Measurements from ENCODE around the gene MCCC2. TPM values are rescaled to one million over a fixed set of nuclear protein-coding genes. Genes with fewer than 3 reads are reported as not detected.
"Not testable (repeated sequence)": the region's sequence is repeated elsewhere in the genome, so short reads cannot be mapped to it uniquely, and the experiment has no call there.

The MCCC2 gene
- total RNA-seq, 1 experiment from 2014 or later: 47.2 TPM

DNA sequence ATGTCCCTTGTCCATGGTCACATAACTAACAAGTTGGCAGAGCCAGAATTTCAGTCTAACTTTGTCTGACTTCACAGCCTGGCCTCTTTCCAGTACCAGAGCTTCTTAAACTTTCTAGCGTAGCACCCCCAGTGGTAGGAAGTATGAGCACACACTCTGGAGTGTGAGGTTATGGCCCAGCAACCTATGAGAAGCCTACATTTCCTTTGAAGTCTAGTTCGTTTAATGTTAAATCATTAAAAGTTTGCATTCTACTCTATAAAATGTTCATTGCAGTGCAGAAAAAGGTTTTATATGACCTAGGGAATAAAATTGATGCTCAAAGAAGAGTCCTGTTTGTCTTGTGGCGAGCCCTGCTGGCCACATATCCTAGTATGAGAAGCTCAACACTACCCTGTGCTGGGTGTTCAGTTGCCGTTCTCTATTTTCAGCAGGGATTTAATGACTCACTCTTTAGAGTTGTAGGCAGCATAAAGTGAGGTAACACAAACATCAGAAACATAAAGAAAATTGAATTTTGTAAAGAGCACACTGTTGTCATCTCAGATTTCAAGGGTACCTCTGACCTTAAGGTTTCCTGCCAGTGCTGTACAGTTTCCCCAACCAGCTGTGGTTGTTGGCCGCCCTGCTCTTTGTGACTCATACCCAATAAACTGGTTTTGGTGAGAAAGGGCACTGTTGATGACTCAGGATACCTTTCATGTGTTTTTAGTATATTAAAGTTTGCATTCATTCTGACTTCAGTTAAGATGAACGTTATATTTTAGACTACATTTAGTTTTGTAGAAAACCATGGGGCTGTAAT, 14.3 kb downstream of the MCCC2 start (continued):
- TF ChIP-seq YY1 (IDR thresholded peaks at IDR 0.05; ENCODE audit: extremely low read depth, insufficient replicate concordance, low read depth, low read length) (peak; percentile 11), TCF7L2 (IDR thresholded peaks at IDR 0.05; ENCODE audit: borderline replicate concordance, extremely low read depth, insufficient read depth, insufficient read length) (peak; percentile 99)
- TF ChIP-seq, protein P1, sequence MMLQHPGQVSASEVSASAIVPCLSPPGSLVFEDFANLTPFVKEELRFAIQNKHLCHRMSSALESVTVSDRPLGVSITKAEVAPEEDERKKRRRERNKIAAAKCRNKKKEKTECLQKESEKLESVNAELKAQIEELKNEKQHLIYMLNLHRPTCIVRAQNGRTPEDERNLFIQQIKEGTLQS (IDR thresholded peaks at IDR 0.05): peak; percentile 80

- H3K27me3 ChIP-seq (ENCODE audit: insufficient read depth, low read length); ATAC-seq; H3K4me3 ChIP-seq (replicated peaks in 1 of 2; ENCODE audit: low read depth in 1 of 2, low read length in 2 of 2); H3K9ac ChIP-seq (ENCODE audit: low read length); DNase-seq (ENCODE audit: low read depth, low spot score); H3K27ac ChIP-seq (ENCODE audit: low read depth, low read length); POLR2A ChIA-PET; H3K4me1 ChIP-seq (ENCODE audit: control insufficient read depth in 1 of 2, insufficient read depth in 2 of 2, low read length in 2 of 2); H3K79me2 ChIP-seq (ENCODE audit: insufficient read depth, low read length); H3K9me3 ChIP-seq (ENCODE audit: control insufficient read depth in 1 of 2, insufficient read depth in 1 of 2, low read depth in 1 of 2, low read length in 2 of 2); H3K4me2 ChIP-seq (ENCODE audit: low read length); RAD21 ChIA-PET (ENCODE audit: low non-redundant PET in 1 of 2, low total read pairs in 2 of 2, uncharacterized antibody in 2 of 2, unreplicated experiment in 2 of 2); CTCF ChIA-PET; H4K20me1 ChIP-seq (ENCODE audit: insufficient read depth); H3K36me3 ChIP-seq (ENCODE audit: control insufficient read depth in 1 of 2, insufficient read depth in 2 of 2, low read length in 2 of 2); BruUV-seq (replicated peaks); H3K9me2 ChIP-seq (ENCODE audit: insufficient read depth); H2AFZ ChIP-seq (ENCODE audit: low read depth, low read length, poor library complexity, severe bottlenecking): not testable (repeated sequence)
- intact Hi-C loops (cut with micrococcal nuclease): loop anchor here (10.0 kb wide), 1 partner anchor 145 kb away; no protein-coding TSS in a partner anchor
Observed at GRCh38 chr5:71609916-71610315, 22.8 kb downstream of the MCCC2 start.

DNA sequence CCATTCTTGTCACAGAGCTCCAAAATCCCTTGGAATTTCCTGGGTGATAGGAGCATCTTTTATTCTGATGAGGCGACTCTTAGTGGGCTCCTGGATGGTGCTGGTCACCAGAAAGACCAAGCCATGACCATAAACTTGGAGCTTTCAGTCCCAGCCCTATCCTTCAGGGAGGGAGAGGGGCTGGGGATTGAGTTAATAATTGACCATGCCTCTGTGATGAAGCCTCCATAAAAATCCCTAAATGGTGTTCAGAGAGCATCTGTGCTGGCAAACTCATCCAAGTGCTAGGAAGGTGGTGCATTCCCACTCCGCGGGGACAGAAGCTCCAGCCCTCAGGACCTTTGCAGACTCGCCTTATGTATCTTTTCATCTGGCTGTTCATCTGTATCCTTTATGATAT, 28.7 kb downstream of the MCCC2 start:
- no peak for DNase-seq (ENCODE audit: low read depth, low spot score)
- no TSS peak for BruUV-seq (replicated peaks)
- POLR2A ChIA-PET: no interaction called here

More for the DNA sequence above, 28.7 kb downstream of the MCCC2 start:
- no peak overlapping the region for H3K4me2 ChIP-seq (ENCODE audit: low read length)
- H4K20me1 ChIP-seq (ENCODE audit: insufficient read depth): no peaks in the 10 kb centered on the region
- intact Hi-C loops (cut with micrococcal nuclease): loop anchor here (10.0 kb wide), 1 partner anchor 139 kb away; no protein-coding TSS in a partner anchor
- CTCF ChIA-PET: no interaction called here
- ATAC-seq: no peak
- H3K4me1 ChIP-seq (ENCODE audit: control insufficient read depth in 1 of 2, insufficient read depth in 2 of 2, low read length in 2 of 2): peaks cover 0 to 4% of the 10 kb centered on the region in 2 experiments; a peak in 1 of 4 replicates
- H3K27me3 ChIP-seq (ENCODE audit: insufficient read depth, low read length): no peaks in the 10 kb centered on the region
- no peaks in the 10 kb centered on the region for H3K9me2 ChIP-seq (ENCODE audit: insufficient read depth)
- H3K79me2 ChIP-seq (ENCODE audit: insufficient read depth, low read length): no peaks in the 10 kb centered on the region; the same call in 1 of the 2 replicates
- H3K36me3 ChIP-seq (ENCODE audit: control insufficient read depth in 1 of 2, insufficient read depth in 2 of 2, low read length in 2 of 2): no peaks in the 10 kb centered on the region
- H3K4me3 ChIP-seq (replicated peaks in 1 of 2; ENCODE audit: low read depth in 1 of 2, low read length in 2 of 2): no peak overlapping the region
- H3K9ac ChIP-seq (ENCODE audit: low read length): no peak overlapping the region
- RAD21 ChIA-PET (ENCODE audit: low non-redundant PET in 1 of 2, low total read pairs in 2 of 2, uncharacterized antibody in 2 of 2, unreplicated experiment in 2 of 2): no interaction called here
- TF ChIP-seq TCF7L2 (IDR thresholded peaks at IDR 0.05; ENCODE audit: borderline replicate concordance, extremely low read depth, insufficient read depth, insufficient read length) (no peak), SIN3A (IDR thresholded peaks at IDR 0.05; ENCODE audit: low read depth) (no peak), EZH2phosphoT487 (IDR thresholded peaks at IDR 0.05; ENCODE audit: borderline replicate concordance) (no peak), ELF1 (IDR thresholded peaks at IDR 0.05; ENCODE audit: borderline replicate concordance, low read depth) (no peak), ZBTB33 (IDR thresholded peaks at IDR 0.05; ENCODE audit: extremely low read depth, insufficient replicate concordance, low read length) (no peak), YY1 (IDR thresholded peaks at IDR 0.05; ENCODE audit: extremely low read depth, insufficient replicate concordance, low read depth, low read length) (no peak), EZH2 (IDR thresholded peaks at IDR 0.05) (no peak)
- TF ChIP-seq, protein P2, sequence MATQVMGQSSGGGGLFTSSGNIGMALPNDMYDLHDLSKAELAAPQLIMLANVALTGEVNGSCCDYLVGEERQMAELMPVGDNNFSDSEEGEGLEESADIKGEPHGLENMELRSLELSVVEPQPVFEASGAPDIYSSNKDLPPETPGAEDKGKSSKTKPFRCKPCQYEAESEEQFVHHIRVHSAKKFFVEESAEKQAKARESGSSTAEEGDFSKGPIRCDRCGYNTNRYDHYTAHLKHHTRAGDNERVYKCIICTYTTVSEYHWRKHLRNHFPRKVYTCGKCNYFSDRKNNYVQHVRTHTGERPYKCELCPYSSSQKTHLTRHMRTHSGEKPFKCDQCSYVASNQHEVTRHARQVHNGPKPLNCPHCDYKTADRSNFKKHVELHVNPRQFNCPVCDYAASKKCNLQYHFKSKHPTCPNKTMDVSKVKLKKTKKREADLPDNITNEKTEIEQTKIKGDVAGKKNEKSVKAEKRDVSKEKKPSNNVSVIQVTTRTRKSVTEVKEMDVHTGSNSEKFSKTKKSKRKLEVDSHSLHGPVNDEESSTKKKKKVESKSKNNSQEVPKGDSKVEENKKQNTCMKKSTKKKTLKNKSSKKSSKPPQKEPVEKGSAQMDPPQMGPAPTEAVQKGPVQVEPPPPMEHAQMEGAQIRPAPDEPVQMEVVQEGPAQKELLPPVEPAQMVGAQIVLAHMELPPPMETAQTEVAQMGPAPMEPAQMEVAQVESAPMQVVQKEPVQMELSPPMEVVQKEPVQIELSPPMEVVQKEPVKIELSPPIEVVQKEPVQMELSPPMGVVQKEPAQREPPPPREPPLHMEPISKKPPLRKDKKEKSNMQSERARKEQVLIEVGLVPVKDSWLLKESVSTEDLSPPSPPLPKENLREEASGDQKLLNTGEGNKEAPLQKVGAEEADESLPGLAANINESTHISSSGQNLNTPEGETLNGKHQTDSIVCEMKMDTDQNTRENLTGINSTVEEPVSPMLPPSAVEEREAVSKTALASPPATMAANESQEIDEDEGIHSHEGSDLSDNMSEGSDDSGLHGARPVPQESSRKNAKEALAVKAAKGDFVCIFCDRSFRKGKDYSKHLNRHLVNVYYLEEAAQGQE (IDR thresholded peaks at IDR 0.05; ENCODE audit: low read depth): no peak
- no peak overlapping the region for H3K27ac ChIP-seq (ENCODE audit: low read depth, low read length)
- H3K9me3 ChIP-seq (ENCODE audit: control insufficient read depth in 1 of 2, insufficient read depth in 1 of 2, low read depth in 1 of 2, low read length in 2 of 2): no peaks in the 10 kb centered on the region
- H2AFZ ChIP-seq (ENCODE audit: low read depth, low read length, poor library complexity, severe bottlenecking): no peak overlapping the region

Data from HCT116 (cell line).